ENCODE measurements around the gene POLR2H. TPM values are rescaled to one million over a fixed set of nuclear protein-coding genes. Genes with fewer than 3 reads are reported as not detected.
"Not testable (repeated sequence)": the region's sequence is repeated elsewhere in the genome, so short reads cannot be mapped to it uniquely, and the experiment has no call there.

POLR2H gene
- total RNA-seq, 2 experiments from 2014 or later, result 76.5 to 89.9 TPM

DNA sequence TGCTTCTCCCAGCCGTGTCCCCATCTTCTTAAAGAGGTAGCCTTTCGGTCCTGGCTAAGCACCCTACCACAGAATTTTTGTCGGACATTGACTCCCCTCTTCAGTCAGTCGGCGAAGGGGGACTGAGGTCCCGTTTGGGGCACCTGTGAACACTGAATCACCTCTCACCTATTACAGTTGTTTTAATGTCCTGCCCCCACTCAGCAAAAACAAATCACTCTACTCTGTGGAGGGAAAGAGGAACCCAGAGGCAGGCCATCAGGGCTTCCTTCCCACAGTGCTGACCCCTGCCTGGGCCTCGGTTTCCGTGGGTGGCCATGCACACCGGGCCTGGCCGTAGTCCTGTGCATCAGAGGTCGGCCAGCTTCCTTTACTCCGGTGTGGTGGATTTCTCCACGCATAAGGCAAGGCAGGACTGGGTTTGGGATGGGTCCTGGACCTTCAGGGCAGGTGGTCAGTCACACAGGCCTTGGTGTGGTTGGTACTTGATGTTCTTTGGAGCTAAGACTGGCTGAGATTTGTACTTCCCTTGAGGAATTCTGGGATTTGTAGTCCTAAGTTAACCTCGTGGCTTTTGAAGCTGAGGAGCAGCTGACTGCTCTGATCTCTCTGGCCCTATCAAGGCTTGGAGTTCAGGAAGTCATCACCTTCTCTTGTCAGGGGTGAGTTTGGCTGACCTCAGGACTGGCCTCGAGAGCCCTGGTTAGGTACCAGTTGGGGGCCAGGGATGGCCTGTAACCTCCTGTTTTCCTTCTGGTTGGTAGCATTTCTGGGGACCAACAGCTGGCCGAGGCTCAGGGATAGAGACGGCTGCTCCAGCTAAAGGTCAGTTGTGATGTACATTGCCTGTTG lies 24.7 kb upstream of the POLR2H start:
- DNase-seq, result no peak
- H3K27ac Mint-ChIP-seq, result peak overlapping the region; percentile 43
- H3K4me1 Mint-ChIP-seq (ENCODE audit: low read depth), result peaks cover 58% of the 10 kb centered on the region
- intact Hi-C loops (cut with micrococcal nuclease), result no loop called here
- peaks cover 21% of the 10 kb centered on the region for H3K36me3 Mint-ChIP-seq (ENCODE audit: low read depth)
- H3K9me3 Mint-ChIP-seq, result no peaks in the 10 kb centered on the region
- no peaks in the 10 kb centered on the region for H3K27me3 Mint-ChIP-seq (ENCODE audit: low read depth)
- H3K4me3 Mint-ChIP-seq, result peak overlapping the region; percentile 80
- CTCF ChIA-PET, result interaction anchor here (0.8 to 1.8 kb wide), 2 partner anchors 19 to 31 kb away, joined by 3 to 5 read pairs; no protein-coding TSS in a partner anchor

DNA sequence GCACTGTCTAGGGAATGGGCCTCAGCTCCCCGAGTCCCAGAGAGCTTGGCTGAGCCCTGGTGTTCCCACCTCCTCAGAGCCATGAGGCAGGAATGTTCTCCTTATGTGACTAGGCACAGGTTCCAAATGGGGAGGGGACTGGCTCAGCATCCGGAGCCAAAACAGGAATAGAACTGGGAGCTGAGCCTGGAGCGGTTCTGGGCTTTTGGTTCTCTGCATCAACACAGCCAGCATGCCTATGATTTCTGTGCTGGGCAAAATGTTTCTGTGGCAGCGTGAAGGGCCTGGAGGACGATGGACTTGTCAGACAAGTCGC lies 24.2 kb upstream of the POLR2H start, which contains the start of gene FAM131A:
Gene FAM131A, plus strand, starts transcription at position 202 of the 316 bp plus-strand sequence. Its CDS starts 31 bp downstream, at position 233.
- Mint-ChIP-seq H3K27me3 (ENCODE audit: low read depth) (no peaks in the 10 kb centered on the region), H3K36me3 (ENCODE audit: low read depth) (peaks cover 15% of the 10 kb centered on the region), H3K4me1 (ENCODE audit: low read depth) (peaks cover 52% of the 10 kb centered on the region), H3K4me3 (peak within 1 kb of the TSS; percentile 80), H3K9me3 (no peaks in the 10 kb centered on the region), H3K27ac (peak within 1 kb of the TSS; percentile 43)
- DNase-seq, result no peak
- intact Hi-C loops (cut with micrococcal nuclease), result no loop called here
- CTCF ChIA-PET, result interaction anchor here (0.8 to 1.8 kb wide), 2 partner anchors 18 to 32 kb away, joined by 3 to 5 read pairs; no protein-coding TSS in a partner anchor

DNA sequence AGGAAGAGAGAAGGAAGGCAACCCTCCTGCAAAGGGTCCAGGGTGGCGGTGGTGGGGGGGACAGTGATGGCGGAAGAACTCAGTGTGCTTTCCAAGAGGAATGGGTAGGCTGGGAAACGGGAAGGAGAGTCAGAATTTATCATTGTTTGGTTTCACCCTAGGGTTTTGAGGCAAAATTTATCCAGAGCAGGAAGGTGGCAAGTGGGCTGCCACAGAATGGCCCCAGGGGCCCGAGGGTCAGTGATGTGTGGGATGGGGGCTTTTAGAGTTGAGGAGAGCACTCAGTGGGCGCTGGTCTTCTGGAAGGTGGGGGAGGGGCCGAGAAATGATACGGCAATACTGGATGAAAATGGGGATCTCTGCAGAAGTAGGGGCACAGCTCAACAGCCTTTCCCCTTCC lies 23.5 kb upstream of the POLR2H start:
- no peaks in the 10 kb centered on the region for H3K9me3 Mint-ChIP-seq
- DNase-seq, result no peak
- intact Hi-C loops (cut with micrococcal nuclease), result no loop called here
- peaks cover 46% of the 10 kb centered on the region for H3K4me1 Mint-ChIP-seq (ENCODE audit: low read depth)
- no peak overlapping the region for H3K27ac Mint-ChIP-seq
- no peak overlapping the region for H3K4me3 Mint-ChIP-seq
- peaks cover 9% of the 10 kb centered on the region for H3K36me3 Mint-ChIP-seq (ENCODE audit: low read depth)
- CTCF ChIA-PET, result interaction anchor here (1.8 to 1.9 kb wide), 2 partner anchors 16 to 17 kb away, joined by 5 read pairs; no protein-coding TSS in a partner anchor
- no peaks in the 10 kb centered on the region for H3K27me3 Mint-ChIP-seq (ENCODE audit: low read depth)

DNA sequence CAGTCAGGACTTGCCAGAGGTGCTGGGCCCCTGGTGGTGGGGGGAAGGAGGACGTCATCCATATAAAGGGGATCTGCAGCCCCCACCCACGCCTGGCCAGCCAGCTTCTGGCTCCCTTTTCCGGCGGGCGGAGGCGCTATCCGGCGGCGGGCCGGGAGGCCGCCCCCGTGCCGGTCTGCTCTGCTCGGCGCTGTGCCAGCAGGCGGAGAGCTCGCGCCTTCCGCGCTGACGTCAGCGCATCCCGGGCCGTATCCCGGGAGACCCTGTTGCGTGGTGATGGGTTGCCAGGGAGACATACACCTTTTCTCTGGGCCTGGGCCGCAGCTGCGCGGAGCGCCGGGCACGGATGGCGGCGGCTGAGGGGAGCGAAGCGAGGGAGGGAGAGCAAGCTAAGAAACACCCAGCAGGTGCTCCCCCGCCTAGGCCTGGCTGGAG lies 23.0 kb upstream of the POLR2H start:
- no peak overlapping the region for H3K4me3 Mint-ChIP-seq
- H3K4me1 Mint-ChIP-seq (ENCODE audit: low read depth), result peaks cover 40% of the 10 kb centered on the region
- DNase-seq, result no peak
- H3K27me3 Mint-ChIP-seq (ENCODE audit: low read depth), result no peaks in the 10 kb centered on the region
- intact Hi-C loops (cut with micrococcal nuclease), result no loop called here
- CTCF ChIA-PET, result interaction anchor here (1.0 to 1.9 kb wide), 2 partner anchors 12 to 15 kb away, joined by 3 to 5 read pairs; no protein-coding TSS in a partner anchor
- no peak overlapping the region for H3K27ac Mint-ChIP-seq
- no peaks in the 10 kb centered on the region for H3K9me3 Mint-ChIP-seq
- peaks cover 4% of the 10 kb centered on the region for H3K36me3 Mint-ChIP-seq (ENCODE audit: low read depth)

DNA sequence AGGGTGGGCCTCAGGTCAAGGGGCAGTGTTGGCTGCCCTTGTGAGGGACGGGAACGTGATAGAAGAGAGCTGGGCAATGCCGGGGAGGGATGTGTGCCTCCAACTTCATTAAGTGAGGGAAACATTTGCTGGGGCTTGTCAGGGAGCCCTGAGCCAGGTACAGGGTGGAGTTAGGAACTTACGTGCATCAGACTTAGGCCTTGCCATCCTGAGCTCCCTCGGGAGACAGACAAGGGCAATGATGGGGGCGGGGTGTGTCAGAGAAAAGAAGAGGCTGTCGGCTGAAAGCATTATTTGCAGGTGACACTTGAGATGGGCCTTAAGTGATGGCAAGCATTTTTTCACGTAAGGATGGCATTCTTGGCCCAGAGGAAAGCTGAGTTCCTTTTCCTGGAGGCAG lies 22.5 kb upstream of the POLR2H start:
- DNase-seq, result no peak
- no peak overlapping the region for H3K27ac Mint-ChIP-seq
- intact Hi-C loops (cut with micrococcal nuclease), result no loop called here
- no peak overlapping the region for H3K4me3 Mint-ChIP-seq
- H3K4me1 Mint-ChIP-seq (ENCODE audit: low read depth), result peaks cover 36% of the 10 kb centered on the region
- no peaks in the 10 kb centered on the region for H3K9me3 Mint-ChIP-seq
- peaks cover 2% of the 10 kb centered on the region for H3K36me3 Mint-ChIP-seq (ENCODE audit: low read depth)
- CTCF ChIA-PET, result interaction anchor here (0.5 to 1.9 kb wide), 3 partner anchors 12 to 181 kb away, joined by 3 to 5 read pairs (median 3); no protein-coding TSS in a partner anchor
- no peaks in the 10 kb centered on the region for H3K27me3 Mint-ChIP-seq (ENCODE audit: low read depth)

DNA sequence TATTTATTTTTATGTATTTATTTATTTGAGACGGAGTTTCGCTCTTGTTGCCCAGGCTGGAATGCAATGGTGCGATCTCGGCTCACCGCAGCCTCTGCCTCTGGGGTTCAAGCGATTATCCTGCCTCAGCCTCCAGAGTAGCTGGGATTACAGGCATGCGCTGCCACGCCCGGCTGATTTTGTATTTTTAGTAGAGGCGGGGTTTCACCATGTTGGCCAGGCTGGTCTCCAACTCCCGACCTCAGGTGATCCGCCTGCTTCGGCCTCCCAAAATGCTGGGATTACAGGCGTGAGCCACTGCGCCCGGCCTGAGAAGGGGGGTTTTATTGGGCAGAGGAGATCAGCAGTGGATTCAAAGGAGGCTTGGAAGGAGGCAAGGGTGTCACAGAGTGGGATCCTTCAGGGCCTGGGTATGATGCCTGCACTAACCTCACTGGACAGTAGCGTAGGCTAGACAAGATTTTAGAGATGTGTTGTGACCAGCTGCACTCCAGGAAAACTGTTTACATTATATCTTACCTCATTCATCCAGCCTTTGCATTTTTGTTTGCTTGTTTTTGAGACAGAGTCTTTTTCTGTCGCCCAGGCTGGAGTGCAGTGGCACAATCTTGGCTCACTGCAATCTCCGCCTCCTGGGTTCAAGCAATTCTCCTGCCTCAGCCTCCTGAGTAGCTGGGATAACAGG lies 21.9 kb upstream of the POLR2H start:
- DNase-seq; intact Hi-C loops (cut with micrococcal nuclease); H3K4me3 Mint-ChIP-seq; H3K36me3 Mint-ChIP-seq (ENCODE audit: low read depth); H3K9me3 Mint-ChIP-seq; H3K27ac Mint-ChIP-seq; H3K27me3 Mint-ChIP-seq (ENCODE audit: low read depth): not testable (repeated sequence)
- CTCF ChIA-PET, result interaction anchor here (0.5 to 1.9 kb wide), 3 partner anchors 11 to 180 kb away, joined by 3 to 5 read pairs (median 3); no protein-coding TSS in a partner anchor
- H3K4me1 Mint-ChIP-seq (ENCODE audit: low read depth), result peaks cover 30% of the 10 kb centered on the region

DNA sequence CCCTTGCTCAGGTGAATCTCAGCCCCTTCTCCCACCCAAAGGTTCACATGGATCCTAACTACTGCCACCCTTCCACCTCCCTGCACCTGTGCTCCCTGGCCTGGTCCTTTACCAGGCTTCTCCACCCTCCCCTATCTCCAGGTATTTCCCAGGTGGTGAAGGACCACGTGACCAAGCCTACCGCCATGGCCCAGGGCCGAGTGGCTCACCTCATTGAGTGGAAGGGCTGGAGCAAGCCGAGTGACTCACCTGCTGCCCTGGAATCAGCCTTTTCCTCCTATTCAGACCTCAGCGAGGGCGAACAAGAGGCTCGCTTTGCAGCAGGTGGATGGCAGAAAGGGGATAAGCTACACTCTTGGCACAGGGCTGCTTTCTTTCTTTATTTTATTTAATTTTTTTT lies 19.6 kb upstream of the POLR2H start:
- intact Hi-C loops (cut with micrococcal nuclease), result no loop called here
- no peak for DNase-seq
- CTCF ChIA-PET, result interaction anchor here (0.7 to 2.6 kb wide), 2 partner anchors 12 to 30 kb away, joined by 3 to 8 read pairs; no protein-coding TSS in a partner anchor
- H3K4me3 Mint-ChIP-seq, result no peak overlapping the region
- H3K27ac Mint-ChIP-seq, result no peak overlapping the region
- peaks cover 4% of the 10 kb centered on the region for H3K36me3 Mint-ChIP-seq (ENCODE audit: low read depth)
- H3K9me3 Mint-ChIP-seq, result no peaks in the 10 kb centered on the region
- peaks cover 16% of the 10 kb centered on the region for H3K4me1 Mint-ChIP-seq (ENCODE audit: low read depth)
- H3K27me3 Mint-ChIP-seq (ENCODE audit: low read depth), result no peaks in the 10 kb centered on the region

DNA sequence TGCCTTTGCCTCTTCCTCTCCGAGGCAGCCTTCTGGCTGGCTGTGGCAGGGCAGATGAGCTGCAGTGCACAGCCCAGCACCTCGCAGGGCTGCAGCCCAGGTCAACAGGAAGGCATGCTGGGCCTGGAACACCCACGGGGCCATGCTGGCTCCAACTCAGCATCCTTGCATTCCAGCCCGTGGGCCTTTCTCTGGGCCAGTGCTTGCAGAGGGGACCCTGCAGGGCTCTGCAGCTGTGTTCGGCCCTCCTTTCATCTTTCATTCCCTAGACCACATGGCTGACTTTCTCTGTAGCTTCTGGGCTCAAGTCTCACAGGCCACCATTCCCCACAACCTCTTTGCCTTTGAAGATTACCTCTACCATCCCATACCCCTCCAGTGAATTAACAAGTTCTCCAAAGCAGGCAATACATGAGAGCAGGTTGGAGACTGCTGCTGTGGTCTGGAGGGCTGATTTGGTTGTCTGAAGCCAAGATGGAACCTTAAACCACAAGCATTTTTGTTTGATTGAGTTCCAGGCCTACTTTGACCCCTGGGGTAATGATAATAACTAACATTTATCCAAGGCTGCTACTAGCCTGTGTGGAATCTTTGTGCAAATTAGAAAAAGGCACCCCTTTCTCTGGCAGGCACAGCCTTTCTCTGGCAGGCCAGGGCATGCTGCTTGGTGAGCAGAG lies 18.2 kb upstream of the POLR2H start:
- CTCF ChIA-PET, result interaction anchor here (1.1 to 2.6 kb wide), 2 partner anchors 10 to 28 kb away, joined by 3 to 8 read pairs; no protein-coding TSS in a partner anchor
- H3K4me3 Mint-ChIP-seq, result no peak overlapping the region
- intact Hi-C loops (cut with micrococcal nuclease), result no loop called here
- peaks cover 4% of the 10 kb centered on the region for H3K36me3 Mint-ChIP-seq (ENCODE audit: low read depth)
- H3K27me3 Mint-ChIP-seq (ENCODE audit: low read depth), result no peaks in the 10 kb centered on the region
- H3K4me1 Mint-ChIP-seq (ENCODE audit: low read depth), result peaks cover 5% of the 10 kb centered on the region
- H3K27ac Mint-ChIP-seq, result no peak overlapping the region
- DNase-seq, result no peak
- H3K9me3 Mint-ChIP-seq, result no peaks in the 10 kb centered on the region

DNA sequence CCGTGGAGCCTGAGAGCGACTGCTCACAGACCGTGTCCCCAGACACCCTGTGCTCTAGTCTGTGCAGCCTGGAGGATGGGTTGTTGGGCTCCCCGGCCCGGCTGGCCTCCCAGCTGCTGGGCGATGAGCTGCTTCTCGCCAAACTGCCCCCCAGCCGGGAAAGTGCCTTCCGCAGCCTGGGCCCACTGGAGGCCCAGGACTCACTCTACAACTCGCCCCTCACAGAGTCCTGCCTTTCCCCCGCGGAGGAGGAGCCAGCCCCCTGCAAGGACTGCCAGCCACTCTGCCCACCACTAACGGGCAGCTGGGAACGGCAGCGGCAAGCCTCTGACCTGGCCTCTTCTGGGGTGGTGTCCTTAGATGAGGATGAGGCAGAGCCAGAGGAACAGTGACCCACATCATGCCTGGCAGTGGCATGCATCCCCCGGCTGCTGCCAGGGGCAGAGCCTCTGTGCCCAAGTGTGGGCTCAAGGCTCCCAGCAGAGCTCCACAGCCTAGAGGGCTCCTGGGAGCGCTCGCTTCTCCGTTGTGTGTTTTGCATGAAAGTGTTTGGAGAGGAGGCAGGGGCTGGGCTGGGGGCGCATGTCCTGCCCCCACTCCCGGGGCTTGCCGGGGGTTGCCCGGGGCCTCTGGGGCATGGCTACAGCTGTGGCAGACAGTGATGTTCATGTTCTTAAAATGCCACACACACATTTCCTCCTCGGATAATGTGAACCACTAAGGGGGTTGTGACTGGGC lies 16.8 kb upstream of the POLR2H start:
- intact Hi-C loops (cut with micrococcal nuclease), result no loop called here
- Mint-ChIP-seq H3K27ac (no peak overlapping the region), H3K4me1 (ENCODE audit: low read depth) (peaks cover 5% of the 10 kb centered on the region), H3K36me3 (ENCODE audit: low read depth) (peaks cover 4% of the 10 kb centered on the region), H3K27me3 (ENCODE audit: low read depth) (no peaks in the 10 kb centered on the region), H3K4me3 (no peak overlapping the region), H3K9me3 (no peaks in the 10 kb centered on the region)
- no peak for DNase-seq
- CTCF ChIA-PET, result interaction anchor here (1.1 to 1.5 kb wide), 3 partner anchors 9 to 42 kb away, joined by 3 read pairs; no protein-coding TSS in a partner anchor

DNA sequence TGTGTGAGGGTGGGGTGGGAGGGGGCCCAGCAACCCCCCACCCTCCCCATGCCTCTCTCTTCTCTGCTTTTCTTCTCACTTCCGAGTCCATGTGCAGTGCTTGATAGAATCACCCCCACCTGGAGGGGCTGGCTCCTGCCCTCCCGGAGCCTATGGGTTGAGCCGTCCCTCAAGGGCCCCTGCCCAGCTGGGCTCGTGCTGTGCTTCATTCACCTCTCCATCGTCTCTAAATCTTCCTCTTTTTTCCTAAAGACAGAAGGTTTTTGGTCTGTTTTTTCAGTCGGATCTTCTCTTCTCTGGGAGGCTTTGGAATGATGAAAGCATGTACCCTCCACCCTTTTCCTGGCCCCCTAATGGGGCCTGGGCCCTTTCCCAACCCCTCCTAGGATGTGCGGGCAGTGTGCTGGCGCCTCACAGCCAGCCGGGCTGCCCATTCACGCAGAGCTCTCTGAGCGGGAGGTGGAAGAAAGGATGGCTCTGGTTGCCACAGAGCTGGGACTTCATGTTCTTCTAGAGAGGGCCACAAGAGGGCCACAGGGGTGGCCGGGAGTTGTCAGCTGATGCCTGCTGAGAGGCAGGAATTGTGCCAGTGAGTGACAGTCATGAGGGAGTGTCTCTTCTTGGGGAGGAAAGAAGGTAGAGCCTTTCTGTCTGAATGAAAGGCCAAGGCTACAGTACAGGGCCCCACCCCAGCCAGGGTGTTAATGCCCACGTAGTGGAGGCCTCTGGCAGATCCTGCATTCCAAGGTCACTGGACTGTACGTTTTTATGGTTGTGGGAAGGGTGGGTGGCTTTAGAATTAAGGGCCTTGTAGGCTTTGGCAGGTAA lies 16.0 kb upstream of the POLR2H start:
- CTCF ChIA-PET, result interaction anchor here (1.4 to 1.5 kb wide), 2 partner anchors 15 to 42 kb away, joined by 3 read pairs; no protein-coding TSS in a partner anchor
- no peaks in the 10 kb centered on the region for H3K27me3 Mint-ChIP-seq (ENCODE audit: low read depth)
- H3K4me3 Mint-ChIP-seq, result no peak overlapping the region
- no peak for DNase-seq
- H3K4me1 Mint-ChIP-seq (ENCODE audit: low read depth), result peaks cover 4% of the 10 kb centered on the region
- intact Hi-C loops (cut with micrococcal nuclease), result no loop called here
- no peak overlapping the region for H3K27ac Mint-ChIP-seq
- H3K9me3 Mint-ChIP-seq, result no peaks in the 10 kb centered on the region
- peaks cover 4% of the 10 kb centered on the region for H3K36me3 Mint-ChIP-seq (ENCODE audit: low read depth)
